Ovary (tissue), 3 donors: ENCODE data around the gene C11orf97.

Experiments
- CTCF ChIP-seq, 3 donors: fragments of 450-650 bp in 2 of 3; fragments of 200-600 bp in 1 of 3; IDR thresholded peaks; one replicate each; pipeline versions ENCODE4 v1.5.1 to v1.8.0; 2016 to 2022; ENCODE audit warnings: antibody characterized with exemption in 3 of 3, mild to moderate bottlenecking in 1 of 3
- EP300 ChIP-seq: sonication (generic); formaldehyde crosslinking; IDR thresholded peaks from one replicate; pipeline ENCODE4 v1.6.1; 2017; ENCODE audit warnings: antibody characterized with exemption
- POLR2A ChIP-seq: fragments of 450-650 bp; IDR thresholded peaks from one replicate; pipeline ENCODE4 v1.6.1; 2017; ENCODE audit warnings: antibody characterized with exemption, mild to moderate bottlenecking, moderate library complexity
- donor health status: DM: no; HTN: no; CAD: no.

- TF ChIP-seq CTCF (IDR thresholded peaks at IDR 0.05) (no peak), EP300 (no peak), POLR2A (no peak)
Measured at GRCh38 chr11:94557421-94557820, 45.2 kb downstream of the C11orf97 start.
